T-helper 2 cell treated with Interferon-gamma antibody and Interleukin-4, amounts not matched to agents 5 μg/mL and 100 μg/mL, for 36 hours (primary cell): Measurements from ENCODE around the gene NPY.
"Not testable (repeated sequence)": the region's sequence is repeated elsewhere in the genome, so short reads cannot be mapped to it uniquely, and the experiment has no call there.

Experiments
- DNase-seq: peaks from one replicate; pipeline ENCODE4 v3.0.0; 2021; ENCODE audit warnings: low spot score
- H3K27ac Mint-ChIP-seq: one replicate; pipeline ENCODE4 v1.8.0; 2021; ENCODE audit warnings: mild to moderate bottlenecking, mixed read lengths
- H3K27me3 Mint-ChIP-seq: one replicate; pipeline ENCODE4 v1.8.0; 2021; ENCODE audit warnings: low read depth, mixed read lengths
- H3K36me3 Mint-ChIP-seq: one replicate; pipeline ENCODE4 v1.8.0; 2021; ENCODE audit warnings: low read depth, mixed read lengths
- H3K4me1 Mint-ChIP-seq: one replicate; pipeline ENCODE4 v1.8.0; 2021; ENCODE audit warnings: low read depth, mixed read lengths
- H3K4me3 Mint-ChIP-seq: one replicate; pipeline ENCODE4 v1.8.0; 2022; ENCODE audit warnings: mild to moderate bottlenecking, moderate library complexity, mixed read lengths
- H3K9me3 Mint-ChIP-seq: one replicate; pipeline ENCODE4 v1.8.0; 2021; ENCODE audit warnings: mixed read lengths

The NPY gene

DNA sequence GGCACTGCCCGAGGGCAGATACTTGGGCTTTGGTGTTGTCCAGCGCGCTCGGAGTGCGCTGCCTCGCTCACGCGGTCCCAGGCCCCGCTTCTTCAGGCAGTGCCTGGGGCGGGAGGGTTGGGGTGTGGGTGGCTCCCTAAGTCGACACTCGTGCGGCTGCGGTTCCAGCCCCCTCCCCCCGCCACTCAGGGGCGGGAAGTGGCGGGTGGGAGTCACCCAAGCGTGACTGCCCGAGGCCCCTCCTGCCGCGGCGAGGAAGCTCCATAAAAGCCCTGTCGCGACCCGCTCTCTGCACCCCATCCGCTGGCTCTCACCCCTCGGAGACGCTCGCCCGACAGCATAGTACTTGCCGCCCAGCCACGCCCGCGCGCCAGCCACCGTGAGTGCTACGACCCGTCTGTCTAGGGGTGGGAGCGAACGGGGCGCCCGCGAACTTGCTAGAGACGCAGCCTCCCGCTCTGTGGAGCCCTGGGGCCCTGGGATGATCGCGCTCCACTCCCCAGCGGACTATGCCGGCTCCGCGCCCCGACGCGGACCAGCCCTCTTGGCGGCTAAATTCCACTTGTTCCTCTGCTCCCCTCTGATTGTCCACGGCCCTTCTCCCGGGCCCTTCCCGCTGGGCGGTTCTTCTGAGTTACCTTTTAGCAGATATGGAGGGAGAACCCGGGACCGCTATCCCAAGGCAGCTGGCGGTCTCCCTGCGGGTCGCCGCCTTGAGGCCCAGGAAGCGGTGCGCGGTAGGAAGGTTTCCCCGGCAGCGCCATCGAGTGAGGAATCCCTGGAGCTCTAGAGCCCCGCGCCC lies at the start of gene NPY:
Gene NPY, plus strand, starts transcription at position 294 of the 802 bp plus-strand sequence. CDS start 1,051 bp downstream, outside the sequence.
- DNase-seq = no peak

DNA sequence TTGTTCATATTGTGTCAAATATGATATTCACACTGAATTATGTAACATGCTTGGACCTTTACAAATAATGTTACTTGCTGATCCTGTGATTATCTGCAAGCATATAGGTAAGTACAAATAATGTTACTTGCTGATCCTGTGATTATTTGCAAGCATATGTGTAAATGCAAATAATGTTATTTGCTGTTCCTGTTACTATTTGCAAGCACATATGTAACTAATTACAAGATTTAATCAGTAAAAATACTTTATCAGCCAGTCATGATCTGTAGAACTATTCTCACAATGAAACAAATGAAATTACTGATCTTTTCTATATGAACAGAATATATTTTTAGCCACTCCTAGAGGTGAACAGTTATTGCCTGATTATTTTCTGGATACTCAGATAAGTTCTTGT lies 44.7 kb upstream of the NPY start:
- Mint-ChIP-seq H3K4me1 (no peaks in the 10 kb centered on the region), H3K27me3 (peaks cover 13% of the 10 kb centered on the region), H3K4me3 (no peak overlapping the region), H3K36me3 (no peaks in the 10 kb centered on the region), H3K9me3 (no peaks in the 10 kb centered on the region), H3K27ac (no peak overlapping the region)
- no peak for DNase-seq

More for the DNA sequence above, at the start of gene NPY:
- Mint-ChIP-seq H3K27me3 (peaks cover 51% of the 10 kb centered on the region), H3K36me3 (no peaks in the 10 kb centered on the region), H3K4me3 (peak within 1 kb of the TSS; percentile 58), H3K27ac (no peak within 1 kb of the TSS), H3K4me1 (peaks cover 2% of the 10 kb centered on the region), H3K9me3 (no peaks in the 10 kb centered on the region)

DNA sequence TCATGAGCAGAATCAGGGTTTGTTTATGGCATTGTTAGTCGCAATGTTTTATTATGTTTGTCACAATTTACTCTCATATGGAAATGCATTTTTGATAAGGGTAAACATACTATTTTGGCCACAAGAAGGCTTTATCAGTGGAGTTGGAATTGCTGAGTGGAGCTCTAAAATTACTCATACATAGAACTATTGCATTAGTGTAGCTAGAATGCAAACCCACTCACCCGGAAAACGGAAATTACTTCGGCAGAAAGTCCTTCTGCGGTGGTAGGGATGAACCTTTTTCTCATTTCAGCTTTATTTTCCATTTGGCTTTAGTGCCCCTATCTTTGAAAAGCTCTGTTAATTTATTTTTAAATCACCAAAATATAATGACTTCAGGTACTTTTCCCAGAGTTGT lies 42.8 kb upstream of the NPY start:
- H3K4me1 Mint-ChIP-seq = no peaks in the 10 kb centered on the region
- peaks cover 7% of the 10 kb centered on the region for H3K27me3 Mint-ChIP-seq
- no peaks in the 10 kb centered on the region for H3K9me3 Mint-ChIP-seq
- H3K4me3 Mint-ChIP-seq = no peak overlapping the region
- no peak overlapping the region for H3K27ac Mint-ChIP-seq
- no peak for DNase-seq
- no peaks in the 10 kb centered on the region for H3K36me3 Mint-ChIP-seq

DNA sequence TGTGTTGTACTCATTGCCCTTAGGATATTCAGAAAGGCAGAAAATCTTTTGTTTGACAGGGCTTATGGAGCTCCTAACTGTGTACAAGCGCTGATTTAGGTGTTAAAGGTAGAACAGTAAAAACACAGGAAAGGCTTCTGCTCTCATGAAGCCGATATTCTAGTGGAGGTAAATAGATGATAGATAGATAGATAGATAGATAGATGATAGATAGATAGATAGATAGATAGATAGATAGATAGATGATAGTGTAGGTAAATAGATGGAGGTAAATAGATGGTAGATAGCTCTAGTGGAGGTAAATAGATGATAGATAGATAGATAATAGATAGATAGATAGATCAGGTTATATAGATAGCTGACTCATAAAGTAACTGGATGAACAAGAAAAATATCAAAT lies 39.4 kb upstream of the NPY start:
- Mint-ChIP-seq H3K27me3 (peaks cover 8% of the 10 kb centered on the region), H3K27ac (no peak overlapping the region), H3K36me3 (no peaks in the 10 kb centered on the region), H3K9me3 (no peaks in the 10 kb centered on the region), H3K4me3 (no peak overlapping the region), H3K4me1 (no peaks in the 10 kb centered on the region)
- no peak for DNase-seq

DNA sequence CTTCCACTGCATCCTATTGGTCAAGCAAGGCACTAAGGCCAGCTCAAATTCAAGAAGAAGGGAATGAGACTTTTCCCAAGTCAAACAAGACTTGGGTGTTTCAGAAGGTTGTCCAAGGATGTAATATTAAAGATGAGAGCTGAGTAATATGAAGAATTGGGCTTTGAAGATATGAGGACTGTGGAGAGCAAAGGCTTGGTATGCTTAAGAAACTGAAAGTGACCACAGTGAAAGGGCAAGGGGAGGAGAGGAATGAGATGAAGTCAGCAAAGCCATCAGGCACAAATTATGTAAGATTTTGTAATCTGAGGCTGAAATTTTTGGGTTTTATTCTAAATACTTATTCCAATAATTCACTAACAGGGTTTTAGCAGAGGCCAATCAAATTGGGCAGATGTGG lies 38.6 kb upstream of the NPY start:
- Mint-ChIP-seq H3K27ac (no peak overlapping the region), H3K4me1 (no peaks in the 10 kb centered on the region), H3K4me3 (no peak overlapping the region), H3K36me3 (no peaks in the 10 kb centered on the region), H3K9me3 (no peaks in the 10 kb centered on the region), H3K27me3 (peaks cover 8% of the 10 kb centered on the region)
- DNase-seq = no peak

DNA sequence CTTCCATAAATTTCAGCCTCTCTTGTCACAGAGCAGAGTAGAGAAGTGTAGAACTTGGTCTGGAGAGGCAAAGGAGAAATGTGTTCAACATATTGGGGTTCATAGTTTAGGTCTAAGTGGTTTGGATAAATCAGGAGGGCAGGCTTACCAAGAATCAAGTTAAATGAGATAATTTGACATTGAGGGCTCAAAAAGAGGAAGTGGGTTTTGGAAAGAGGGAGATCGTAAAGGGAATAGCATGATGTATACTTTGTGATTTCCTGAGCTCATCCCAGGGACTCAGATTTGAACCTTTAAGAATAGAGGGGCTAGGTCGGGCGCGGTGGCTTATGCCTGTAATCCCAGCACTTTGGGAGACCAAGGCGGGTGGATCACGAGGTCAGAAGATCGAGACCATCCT lies 34.7 kb upstream of the NPY start:
- H3K27ac Mint-ChIP-seq = no peak overlapping the region
- peaks cover 17% of the 10 kb centered on the region for H3K9me3 Mint-ChIP-seq
- no peak for DNase-seq
- H3K4me3 Mint-ChIP-seq = no peak overlapping the region
- H3K36me3 Mint-ChIP-seq = no peaks in the 10 kb centered on the region
- no peaks in the 10 kb centered on the region for H3K4me1 Mint-ChIP-seq
- H3K27me3 Mint-ChIP-seq = peaks cover 8% of the 10 kb centered on the region

DNA sequence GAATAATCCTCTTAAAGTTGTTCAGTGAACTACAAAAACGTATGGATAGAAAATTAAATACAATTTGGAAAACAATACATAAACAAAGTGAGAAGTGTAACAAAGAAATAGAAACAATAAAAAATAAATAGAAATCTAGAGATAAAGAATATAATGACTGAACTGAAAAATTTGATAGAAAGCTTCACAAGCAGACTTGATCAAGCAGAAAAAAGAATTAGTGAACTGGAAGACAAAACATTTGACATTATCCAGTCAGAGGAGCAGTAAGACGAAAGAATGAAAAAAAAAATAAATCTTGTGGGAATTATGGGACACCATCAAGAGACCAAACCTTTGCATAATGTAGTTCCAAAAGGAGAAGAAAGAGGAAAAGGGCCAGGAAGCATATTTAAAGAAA lies 32.4 kb upstream of the NPY start:
- H3K36me3 Mint-ChIP-seq = no peaks in the 10 kb centered on the region
- H3K4me1 Mint-ChIP-seq = peaks cover 12% of the 10 kb centered on the region
- H3K4me3 Mint-ChIP-seq = no peak overlapping the region
- no peak overlapping the region for H3K27ac Mint-ChIP-seq
- DNase-seq = no peak
- peaks cover 8% of the 10 kb centered on the region for H3K27me3 Mint-ChIP-seq
- peaks cover 18% of the 10 kb centered on the region for H3K9me3 Mint-ChIP-seq

DNA sequence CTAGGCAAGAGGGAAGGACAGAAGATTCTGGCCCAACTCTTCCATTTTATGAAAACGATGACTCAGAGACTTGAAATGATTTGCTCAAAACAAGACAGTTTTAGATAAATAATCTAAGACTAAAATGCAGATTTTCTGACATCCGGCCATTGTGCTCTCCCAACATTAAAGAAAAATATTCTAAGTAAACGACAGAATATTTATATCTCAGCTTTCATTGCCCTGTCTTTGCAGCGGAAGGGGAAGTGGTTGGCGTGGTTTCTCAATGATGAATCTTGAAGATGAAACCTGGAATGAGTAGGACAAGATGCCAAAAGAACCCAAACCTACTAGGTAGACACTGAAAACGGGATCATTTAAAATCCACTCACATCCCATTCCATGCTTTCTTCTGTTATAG lies 28.9 kb upstream of the NPY start:
- Mint-ChIP-seq H3K4me3 (no peak overlapping the region), H3K4me1 (peaks cover 12% of the 10 kb centered on the region), H3K27me3 (peaks cover 10% of the 10 kb centered on the region), H3K27ac (no peak overlapping the region), H3K36me3 (no peaks in the 10 kb centered on the region), H3K9me3 (peaks cover 18% of the 10 kb centered on the region)
- DNase-seq = no peak

DNA sequence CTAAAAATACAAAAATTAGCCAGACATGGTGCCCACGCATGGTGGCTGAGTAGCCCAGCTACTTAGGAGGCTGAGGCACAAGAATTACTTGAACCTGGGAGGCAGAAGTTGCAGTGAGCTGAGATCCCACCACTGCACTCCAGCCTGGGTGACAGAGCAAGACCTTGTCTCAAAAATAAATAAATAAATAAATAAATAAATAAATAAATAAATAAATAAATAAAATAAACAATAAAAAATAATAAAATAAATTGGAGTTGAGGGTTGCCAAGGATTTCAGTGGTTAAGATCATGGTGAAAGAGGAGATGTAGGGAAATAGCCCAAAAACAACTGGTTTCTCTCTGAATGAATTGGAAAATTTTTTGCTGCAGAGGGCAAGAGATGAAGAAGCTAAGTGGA lies 25.7 kb upstream of the NPY start:
- H3K9me3 Mint-ChIP-seq, H3K36me3 Mint-ChIP-seq, H3K27ac Mint-ChIP-seq, DNase-seq, H3K4me3 Mint-ChIP-seq: not testable (repeated sequence)
- Mint-ChIP-seq H3K4me1 (peaks cover 12% of the 10 kb centered on the region), H3K27me3 (peaks cover 20% of the 10 kb centered on the region)

DNA sequence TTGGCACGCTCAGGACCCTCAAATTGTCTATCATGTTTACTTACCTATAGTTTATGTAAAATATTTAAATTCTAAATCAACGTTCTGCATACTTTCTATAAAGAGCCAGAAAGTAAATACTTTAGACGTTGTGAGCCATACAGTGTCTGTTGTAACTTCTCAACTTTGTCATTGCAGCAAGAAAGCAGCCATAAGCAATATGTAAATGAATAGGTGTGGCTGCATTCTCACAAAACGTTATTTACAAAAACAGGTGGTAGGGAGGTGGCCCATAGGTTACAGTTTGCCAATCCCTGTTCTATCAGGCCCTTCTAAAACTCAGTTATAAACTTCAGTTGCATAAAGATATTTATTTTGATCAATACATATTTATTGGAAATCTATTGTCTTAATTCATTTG lies 12.1 kb upstream of the NPY start:
- no peak overlapping the region for H3K27ac Mint-ChIP-seq
- H3K36me3 Mint-ChIP-seq = no peaks in the 10 kb centered on the region
- peaks cover 25% of the 10 kb centered on the region for H3K27me3 Mint-ChIP-seq
- no peak for DNase-seq
- no peaks in the 10 kb centered on the region for H3K4me1 Mint-ChIP-seq
- no peaks in the 10 kb centered on the region for H3K9me3 Mint-ChIP-seq
- H3K4me3 Mint-ChIP-seq = no peak overlapping the region

DNA sequence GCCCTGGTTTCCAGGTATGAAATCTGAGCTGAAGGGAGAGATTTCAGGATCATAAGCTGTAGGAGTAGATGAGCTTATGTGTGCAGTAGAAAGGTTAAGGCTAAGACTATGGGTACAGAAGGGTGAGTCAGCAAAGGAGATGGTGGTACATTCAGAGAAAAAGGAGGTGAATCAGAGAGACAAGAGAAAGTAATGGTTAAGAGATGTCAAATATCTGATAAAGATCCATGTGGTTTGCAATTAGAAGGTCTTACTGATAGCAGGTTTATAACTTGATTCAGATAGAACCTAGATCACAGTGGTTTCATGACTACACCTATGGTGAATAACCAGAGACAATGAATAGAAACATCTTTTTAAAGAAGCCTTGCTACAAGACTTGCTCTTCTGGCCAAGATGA lies 4.5 kb upstream of the NPY start:
- Mint-ChIP-seq H3K27ac (no peak overlapping the region), H3K9me3 (no peaks in the 10 kb centered on the region), H3K4me3 (no peak overlapping the region), H3K36me3 (no peaks in the 10 kb centered on the region), H3K4me1 (peaks cover 2% of the 10 kb centered on the region), H3K27me3 (peaks cover 36% of the 10 kb centered on the region)
- no peak for DNase-seq

DNA sequence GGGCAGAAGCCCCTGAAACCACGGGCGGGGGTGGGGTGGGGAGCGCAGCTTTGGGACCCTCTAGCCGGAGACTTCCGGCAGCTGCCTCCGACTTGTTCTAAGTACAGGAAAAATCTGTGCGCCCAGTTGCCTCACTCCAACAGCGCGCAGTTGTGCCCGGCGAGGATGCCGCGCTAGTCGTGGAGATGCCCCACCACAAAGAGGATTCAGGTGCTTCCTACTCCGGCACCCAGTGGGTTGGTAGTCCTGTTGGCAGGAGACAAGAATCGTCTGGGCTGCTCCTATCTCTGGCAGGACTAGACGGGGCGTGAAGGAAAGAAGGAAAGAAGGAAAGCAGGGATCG lies 465 bp upstream of the NPY start:
- DNase-seq = no peak

DNA sequence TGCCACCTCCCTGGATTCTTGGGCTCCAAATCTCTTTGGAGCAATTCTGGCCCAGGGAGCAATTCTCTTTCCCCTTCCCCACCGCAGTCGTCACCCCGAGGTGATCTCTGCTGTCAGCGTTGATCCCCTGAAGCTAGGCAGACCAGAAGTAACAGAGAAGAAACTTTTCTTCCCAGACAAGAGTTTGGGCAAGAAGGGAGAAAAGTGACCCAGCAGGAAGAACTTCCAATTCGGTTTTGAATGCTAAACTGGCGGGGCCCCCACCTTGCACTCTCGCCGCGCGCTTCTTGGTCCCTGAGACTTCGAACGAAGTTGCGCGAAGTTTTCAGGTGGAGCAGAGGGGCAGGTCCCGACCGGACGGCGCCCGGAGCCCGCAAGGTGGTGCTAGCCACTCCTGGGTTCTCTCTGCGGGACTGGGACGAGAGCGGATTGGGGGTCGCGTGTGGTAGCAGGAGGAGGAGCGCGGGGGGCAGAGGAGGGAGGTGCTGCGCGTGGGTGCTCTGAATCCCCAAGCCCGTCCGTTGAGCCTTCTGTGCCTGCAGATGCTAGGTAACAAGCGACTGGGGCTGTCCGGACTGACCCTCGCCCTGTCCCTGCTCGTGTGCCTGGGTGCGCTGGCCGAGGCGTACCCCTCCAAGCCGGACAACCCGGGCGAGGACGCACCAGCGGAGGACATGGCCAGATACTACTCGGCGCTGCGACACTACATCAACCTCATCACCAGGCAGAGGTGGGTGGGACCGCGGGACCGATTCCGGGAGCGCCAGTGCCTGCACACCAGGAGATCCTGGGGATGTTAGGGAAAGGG lies 913 bp downstream of the NPY start:
- no peak for DNase-seq
- Mint-ChIP-seq H3K4me1 (peaks cover 2% of the 10 kb centered on the region), H3K4me3 (peak overlapping the region; percentile 15), H3K27ac (no peak overlapping the region), H3K9me3 (no peaks in the 10 kb centered on the region), H3K27me3 (peaks cover 55% of the 10 kb centered on the region), H3K36me3 (no peaks in the 10 kb centered on the region)

More for the DNA sequence above, 465 bp upstream of the NPY start:
- H3K4me3 Mint-ChIP-seq = peak overlapping the region; percentile 58
- H3K4me1 Mint-ChIP-seq = peaks cover 2% of the 10 kb centered on the region
- no peak overlapping the region for H3K27ac Mint-ChIP-seq
- peaks cover 51% of the 10 kb centered on the region for H3K27me3 Mint-ChIP-seq
- no peaks in the 10 kb centered on the region for H3K36me3 Mint-ChIP-seq
- H3K9me3 Mint-ChIP-seq = no peaks in the 10 kb centered on the region

DNA sequence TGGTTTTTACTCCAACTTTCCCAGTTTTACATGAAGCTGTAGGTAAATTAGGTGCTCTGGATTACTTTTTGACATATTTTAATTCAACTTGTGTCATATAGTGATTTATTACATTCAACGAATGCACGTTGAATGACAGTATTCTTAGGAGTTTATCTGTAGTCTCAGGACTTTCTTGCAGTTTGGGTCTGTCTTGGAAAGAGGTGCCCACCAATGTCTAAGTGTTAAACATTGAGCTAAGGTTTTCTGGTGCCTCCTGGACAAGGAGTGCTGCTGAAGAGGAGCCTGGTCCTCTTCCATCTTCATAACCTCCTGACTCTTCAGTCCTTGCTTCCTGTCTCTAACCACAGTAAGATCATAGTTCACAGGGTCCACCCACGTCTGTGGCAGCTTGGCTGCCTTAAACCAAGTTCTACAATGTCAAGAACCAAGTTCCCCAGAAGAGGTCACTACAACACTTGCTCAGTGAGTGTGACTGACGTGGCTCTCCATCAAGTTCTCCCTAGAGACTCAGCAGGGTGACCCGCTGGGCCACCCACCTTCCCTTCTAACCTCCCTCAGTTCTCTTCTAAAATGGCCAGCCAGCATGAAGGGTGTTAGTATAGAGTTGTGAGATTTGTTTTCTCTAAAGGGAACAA lies 6.1 kb downstream of the NPY start:
- Mint-ChIP-seq H3K4me3 (no peak overlapping the region), H3K4me1 (peaks cover 5% of the 10 kb centered on the region), H3K27me3 (peaks cover 50% of the 10 kb centered on the region), H3K36me3 (no peaks in the 10 kb centered on the region), H3K27ac (no peak overlapping the region), H3K9me3 (no peaks in the 10 kb centered on the region)
- DNase-seq = peak; percentile 73
